Ishikawa (cell line): ENCODE results near the gene MPV17.

Experiments used
- CEBPB ChIP-seq: IDR thresholded peaks from 2 replicates; pipeline ENCODE4 v1.6.1; 2012
- CREB1 ChIP-seq: IDR thresholded peaks from 2 replicates; pipeline ENCODE4 v1.6.1; 2012; ENCODE audit warnings: low read depth
- EGR1 ChIP-seq: IDR thresholded peaks from 2 replicates; pipeline ENCODE4 v1.6.1; 2012
- EP300 ChIP-seq: IDR thresholded peaks from 2 replicates; pipeline ENCODE4 v1.6.1; 2012; ENCODE audit warnings: borderline replicate concordance
- FOXM1 ChIP-seq: IDR thresholded peaks from 2 replicates; pipeline ENCODE4 v1.6.1; 2012; ENCODE audit warnings: low read depth, borderline replicate concordance
- NFIC ChIP-seq: IDR thresholded peaks from 2 replicates; pipeline ENCODE4 v1.6.1; 2012
- TAF1 ChIP-seq: IDR thresholded peaks from 2 replicates; pipeline ENCODE4 v1.6.1; 2012; ENCODE audit warnings: low read depth, mild to moderate bottlenecking
- TCF12 ChIP-seq: IDR thresholded peaks from 2 replicates; pipeline ENCODE4 v1.6.1; 2012; ENCODE audit warnings: low read depth
- TEAD4 ChIP-seq: IDR thresholded peaks from 2 replicates; pipeline ENCODE4 v1.6.1; 2012
- YY1 ChIP-seq: IDR thresholded peaks from 2 replicates; pipeline ENCODE4 v1.6.1; 2012; ENCODE audit warnings: low read depth
- ZBTB7A ChIP-seq: IDR thresholded peaks from 2 replicates; pipeline ENCODE4 v1.6.1; 2012; ENCODE audit warnings: low read depth
- TF ChIP-seq, protein P1 (sequence below): IDR thresholded peaks from 2 replicates; pipeline ENCODE4 v1.6.1; 2012
- TF ChIP-seq, protein P2 (sequence below): IDR thresholded peaks from 2 replicates; pipeline ENCODE4 v1.6.1; 2012
- TF ChIP-seq, protein P3 (sequence below): IDR thresholded peaks from 2 replicates; pipeline ENCODE4 v1.6.1; 2012; ENCODE audit warnings: low read depth, mild to moderate bottlenecking

Gene MPV17

DNA sequence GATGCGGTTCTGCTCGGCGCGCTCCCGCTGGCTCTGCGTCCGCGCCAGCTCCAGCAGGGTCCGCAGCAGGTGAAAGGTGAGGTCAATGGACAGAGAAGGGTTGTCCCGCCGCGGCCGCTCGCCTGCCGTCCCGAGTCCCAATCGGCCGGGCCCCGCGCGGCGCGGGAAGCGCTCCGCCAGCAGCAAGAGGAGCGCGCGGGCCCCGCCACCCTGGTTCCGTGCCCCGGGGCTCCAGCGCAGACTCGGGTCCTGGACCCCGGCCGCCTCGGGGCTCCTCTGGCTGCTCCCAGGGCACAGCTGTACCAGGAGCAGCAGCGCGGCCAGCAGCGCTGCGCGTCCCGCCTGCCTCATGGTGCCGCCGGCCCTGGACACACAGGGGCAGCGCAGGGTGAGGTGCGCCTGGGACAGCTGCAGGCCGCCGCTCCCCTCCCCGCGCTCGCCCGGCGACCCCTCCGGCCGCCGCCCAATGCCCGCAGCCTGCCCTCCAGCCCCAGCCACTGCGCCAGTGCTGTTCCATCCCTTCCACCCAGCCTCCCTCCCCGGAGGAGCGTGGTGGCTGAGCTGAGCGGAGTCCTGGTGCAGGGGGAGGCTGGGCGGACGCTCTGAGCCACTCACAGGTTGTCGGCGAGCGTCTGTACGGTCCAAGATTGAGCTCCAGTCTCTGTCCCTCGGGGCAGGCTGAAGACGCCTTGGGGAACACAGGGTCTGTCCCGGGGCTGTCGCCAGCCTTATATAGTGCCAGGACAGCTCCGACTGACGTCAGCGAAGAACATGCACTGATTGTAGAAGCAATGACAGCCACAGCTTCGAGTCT, 15.1 kb downstream of the MPV17 start:
- TF ChIP-seq, protein P1, sequence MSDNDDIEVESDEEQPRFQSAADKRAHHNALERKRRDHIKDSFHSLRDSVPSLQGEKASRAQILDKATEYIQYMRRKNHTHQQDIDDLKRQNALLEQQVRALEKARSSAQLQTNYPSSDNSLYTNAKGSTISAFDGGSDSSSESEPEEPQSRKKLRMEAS, result no peak
- TF ChIP-seq TCF12 (no peak), TEAD4 (no peak), EGR1 (no peak), YY1 (no peak), FOXM1 (no peak), TAF1 (no peak)
- TF ChIP-seq, protein P2, sequence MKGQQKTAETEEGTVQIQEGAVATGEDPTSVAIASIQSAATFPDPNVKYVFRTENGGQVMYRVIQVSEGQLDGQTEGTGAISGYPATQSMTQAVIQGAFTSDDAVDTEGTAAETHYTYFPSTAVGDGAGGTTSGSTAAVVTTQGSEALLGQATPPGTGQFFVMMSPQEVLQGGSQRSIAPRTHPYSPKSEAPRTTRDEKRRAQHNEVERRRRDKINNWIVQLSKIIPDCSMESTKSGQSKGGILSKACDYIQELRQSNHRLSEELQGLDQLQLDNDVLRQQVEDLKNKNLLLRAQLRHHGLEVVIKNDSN, result no peak
- TF ChIP-seq, protein P3, sequence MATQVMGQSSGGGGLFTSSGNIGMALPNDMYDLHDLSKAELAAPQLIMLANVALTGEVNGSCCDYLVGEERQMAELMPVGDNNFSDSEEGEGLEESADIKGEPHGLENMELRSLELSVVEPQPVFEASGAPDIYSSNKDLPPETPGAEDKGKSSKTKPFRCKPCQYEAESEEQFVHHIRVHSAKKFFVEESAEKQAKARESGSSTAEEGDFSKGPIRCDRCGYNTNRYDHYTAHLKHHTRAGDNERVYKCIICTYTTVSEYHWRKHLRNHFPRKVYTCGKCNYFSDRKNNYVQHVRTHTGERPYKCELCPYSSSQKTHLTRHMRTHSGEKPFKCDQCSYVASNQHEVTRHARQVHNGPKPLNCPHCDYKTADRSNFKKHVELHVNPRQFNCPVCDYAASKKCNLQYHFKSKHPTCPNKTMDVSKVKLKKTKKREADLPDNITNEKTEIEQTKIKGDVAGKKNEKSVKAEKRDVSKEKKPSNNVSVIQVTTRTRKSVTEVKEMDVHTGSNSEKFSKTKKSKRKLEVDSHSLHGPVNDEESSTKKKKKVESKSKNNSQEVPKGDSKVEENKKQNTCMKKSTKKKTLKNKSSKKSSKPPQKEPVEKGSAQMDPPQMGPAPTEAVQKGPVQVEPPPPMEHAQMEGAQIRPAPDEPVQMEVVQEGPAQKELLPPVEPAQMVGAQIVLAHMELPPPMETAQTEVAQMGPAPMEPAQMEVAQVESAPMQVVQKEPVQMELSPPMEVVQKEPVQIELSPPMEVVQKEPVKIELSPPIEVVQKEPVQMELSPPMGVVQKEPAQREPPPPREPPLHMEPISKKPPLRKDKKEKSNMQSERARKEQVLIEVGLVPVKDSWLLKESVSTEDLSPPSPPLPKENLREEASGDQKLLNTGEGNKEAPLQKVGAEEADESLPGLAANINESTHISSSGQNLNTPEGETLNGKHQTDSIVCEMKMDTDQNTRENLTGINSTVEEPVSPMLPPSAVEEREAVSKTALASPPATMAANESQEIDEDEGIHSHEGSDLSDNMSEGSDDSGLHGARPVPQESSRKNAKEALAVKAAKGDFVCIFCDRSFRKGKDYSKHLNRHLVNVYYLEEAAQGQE, result no peak

DNA sequence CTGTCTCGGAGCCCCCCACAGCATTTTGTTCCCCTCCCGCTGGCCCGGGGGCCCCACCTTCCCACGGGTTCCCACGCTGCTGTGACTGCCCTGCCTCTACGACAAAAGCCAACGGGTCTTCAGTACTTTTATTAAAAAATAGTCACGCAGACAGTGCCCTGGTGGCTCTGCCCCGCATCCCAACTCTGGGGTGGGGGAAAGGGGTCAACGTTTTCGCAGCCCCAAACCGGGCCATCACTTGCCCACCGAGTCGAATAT, 15.7 kb downstream of the MPV17 start:
- TF ChIP-seq NFIC, result no peak
- TF ChIP-seq, protein P3, result no peak

DNA sequence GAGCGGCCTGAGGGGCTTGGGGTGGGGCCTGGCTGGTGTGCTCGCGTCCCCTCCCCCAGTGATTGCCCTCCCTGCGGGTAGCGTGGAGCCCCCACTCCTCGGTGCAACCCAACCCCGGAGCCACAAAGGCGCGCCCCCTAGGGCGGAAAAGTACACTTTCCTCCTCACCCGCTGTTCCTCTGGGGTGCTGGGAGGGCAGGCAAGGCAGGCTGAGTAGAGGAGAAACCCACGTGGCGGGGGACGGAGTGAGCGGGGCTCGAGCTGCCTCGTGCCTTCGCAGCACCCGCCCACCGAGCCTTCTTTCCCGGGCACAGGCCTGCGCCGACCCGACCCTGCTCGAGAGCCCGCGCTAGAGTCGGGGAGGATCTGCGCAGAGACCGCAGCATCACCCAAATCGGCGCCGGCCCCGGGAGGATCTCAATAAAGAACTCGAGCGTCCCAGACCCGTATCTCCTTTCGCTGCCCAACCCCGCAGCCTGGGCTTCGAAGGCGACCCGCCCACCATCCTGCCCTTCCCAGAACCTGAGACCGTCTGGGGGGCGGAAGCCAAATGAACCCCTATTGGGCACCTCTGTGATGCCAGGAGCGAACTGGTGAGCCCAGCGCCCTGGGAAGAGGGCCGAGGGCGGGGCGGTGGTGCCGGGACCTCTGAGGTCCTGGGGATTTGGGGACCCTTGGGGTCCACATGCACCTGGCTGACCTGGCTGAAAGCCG, 16.2 kb downstream of the MPV17 start:
- TF ChIP-seq TEAD4 (no peak), EP300 (no peak), NFIC (no peak), CREB1 (no peak), TAF1 (no peak), FOXM1 (no peak), EGR1 (no peak), YY1 (no peak), ZBTB7A (no peak)
- TF ChIP-seq, protein P1, result no peak
- TF ChIP-seq, protein P3, result no peak

DNA sequence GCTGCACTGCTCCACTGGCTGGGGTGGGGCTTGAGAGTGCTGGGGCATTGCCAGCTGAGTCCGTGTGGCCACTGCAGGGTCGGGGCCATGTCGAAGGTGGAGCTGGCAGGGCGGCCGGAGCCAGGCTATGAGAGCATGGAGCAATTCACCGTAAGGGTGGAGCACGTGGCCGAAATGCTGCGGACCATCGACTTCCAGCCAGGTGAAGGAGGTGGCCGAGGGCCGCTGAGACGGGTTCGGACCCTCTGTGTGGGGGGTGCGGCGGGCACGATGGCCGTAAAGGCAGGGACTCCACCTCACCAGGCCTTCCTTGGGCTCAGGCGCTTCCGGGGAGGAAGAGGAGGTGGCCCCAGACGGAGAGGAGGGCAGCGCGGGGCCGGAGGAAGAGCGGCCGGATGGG, 16.8 kb downstream of the MPV17 start:
- TF ChIP-seq, protein P1, result peak; percentile 23; the same call in 1 of the 2 replicates
- no peak for TF ChIP-seq TAF1

DNA sequence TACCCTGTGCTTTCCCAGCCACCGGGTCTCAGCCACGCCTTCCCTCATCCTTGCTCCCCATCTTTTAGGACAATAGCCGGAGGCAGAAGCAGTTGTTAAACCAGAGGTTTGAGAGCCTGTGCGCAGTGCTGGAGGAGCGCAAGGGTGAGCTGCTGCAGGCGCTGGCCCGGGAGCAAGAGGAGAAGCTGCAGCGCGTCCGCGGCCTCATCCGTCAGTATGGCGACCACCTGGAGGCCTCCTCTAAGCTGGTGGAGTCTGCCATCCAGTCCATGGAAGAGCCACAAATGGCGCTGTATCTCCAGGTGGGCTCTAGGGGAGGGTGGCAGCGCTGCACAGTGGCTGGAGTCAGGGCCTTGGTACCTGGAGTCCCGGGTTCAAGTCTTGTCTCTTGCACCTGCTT, 17.4 kb downstream of the MPV17 start:
- TF ChIP-seq, protein P2, result no peak
- no peak for TF ChIP-seq CEBPB
- no peak for TF ChIP-seq FOXM1
- TF ChIP-seq, protein P3, result no peak
- no peak for TF ChIP-seq TAF1
- no peak for TF ChIP-seq TCF12
- TF ChIP-seq EP300, result no peak
- TF ChIP-seq, protein P1, result no peak
- TF ChIP-seq TEAD4, result no peak
- no peak for TF ChIP-seq ZBTB7A
- TF ChIP-seq NFIC, result no peak
